ENCODE data around the gene POP5.
A peak's percentile ranks its signal among the peaks of the same experiment; 100 is the strongest.

The POP5 gene

DNA sequence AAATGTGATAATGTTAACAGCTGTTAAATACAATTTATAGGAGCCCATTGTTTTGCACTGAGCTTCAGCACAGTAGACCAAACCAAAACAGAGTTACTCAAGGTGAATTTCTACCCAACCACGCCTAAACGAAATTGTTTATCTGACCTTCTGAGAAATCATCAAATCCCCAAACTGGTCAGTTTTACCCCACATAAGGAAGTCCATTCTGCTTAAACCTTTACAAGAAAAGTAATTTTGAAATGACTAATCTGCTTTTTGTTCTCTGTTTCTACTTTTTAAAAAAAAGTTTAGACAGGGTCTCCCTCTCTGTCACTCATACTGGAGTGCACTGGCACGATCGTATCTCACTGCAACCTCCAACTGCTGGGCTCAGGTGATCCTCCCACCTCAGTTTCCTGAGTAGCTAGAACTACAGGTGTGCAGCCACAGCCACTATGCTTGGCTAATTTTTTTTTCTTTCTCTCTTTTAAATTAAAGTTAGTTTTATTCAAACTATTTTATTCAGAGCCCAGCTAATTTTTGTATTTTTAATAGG lies 48.4 kb downstream of the POP5 start:
- TF ChIP-seq TAF1 (IDR thresholded peaks at IDR 0.05; ENCODE audit: low read depth) = no peak
- TF ChIP-seq CREB1 (IDR thresholded peaks at IDR 0.05; ENCODE audit: low read depth) = no peak
- TF ChIP-seq, protein P1, sequence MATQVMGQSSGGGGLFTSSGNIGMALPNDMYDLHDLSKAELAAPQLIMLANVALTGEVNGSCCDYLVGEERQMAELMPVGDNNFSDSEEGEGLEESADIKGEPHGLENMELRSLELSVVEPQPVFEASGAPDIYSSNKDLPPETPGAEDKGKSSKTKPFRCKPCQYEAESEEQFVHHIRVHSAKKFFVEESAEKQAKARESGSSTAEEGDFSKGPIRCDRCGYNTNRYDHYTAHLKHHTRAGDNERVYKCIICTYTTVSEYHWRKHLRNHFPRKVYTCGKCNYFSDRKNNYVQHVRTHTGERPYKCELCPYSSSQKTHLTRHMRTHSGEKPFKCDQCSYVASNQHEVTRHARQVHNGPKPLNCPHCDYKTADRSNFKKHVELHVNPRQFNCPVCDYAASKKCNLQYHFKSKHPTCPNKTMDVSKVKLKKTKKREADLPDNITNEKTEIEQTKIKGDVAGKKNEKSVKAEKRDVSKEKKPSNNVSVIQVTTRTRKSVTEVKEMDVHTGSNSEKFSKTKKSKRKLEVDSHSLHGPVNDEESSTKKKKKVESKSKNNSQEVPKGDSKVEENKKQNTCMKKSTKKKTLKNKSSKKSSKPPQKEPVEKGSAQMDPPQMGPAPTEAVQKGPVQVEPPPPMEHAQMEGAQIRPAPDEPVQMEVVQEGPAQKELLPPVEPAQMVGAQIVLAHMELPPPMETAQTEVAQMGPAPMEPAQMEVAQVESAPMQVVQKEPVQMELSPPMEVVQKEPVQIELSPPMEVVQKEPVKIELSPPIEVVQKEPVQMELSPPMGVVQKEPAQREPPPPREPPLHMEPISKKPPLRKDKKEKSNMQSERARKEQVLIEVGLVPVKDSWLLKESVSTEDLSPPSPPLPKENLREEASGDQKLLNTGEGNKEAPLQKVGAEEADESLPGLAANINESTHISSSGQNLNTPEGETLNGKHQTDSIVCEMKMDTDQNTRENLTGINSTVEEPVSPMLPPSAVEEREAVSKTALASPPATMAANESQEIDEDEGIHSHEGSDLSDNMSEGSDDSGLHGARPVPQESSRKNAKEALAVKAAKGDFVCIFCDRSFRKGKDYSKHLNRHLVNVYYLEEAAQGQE (IDR thresholded peaks at IDR 0.05; ENCODE audit: low read depth) = no peak
- TF ChIP-seq, protein P2, sequence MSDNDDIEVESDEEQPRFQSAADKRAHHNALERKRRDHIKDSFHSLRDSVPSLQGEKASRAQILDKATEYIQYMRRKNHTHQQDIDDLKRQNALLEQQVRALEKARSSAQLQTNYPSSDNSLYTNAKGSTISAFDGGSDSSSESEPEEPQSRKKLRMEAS (IDR thresholded peaks at IDR 0.05) = no peak
- no peak for TF ChIP-seq NFIC (IDR thresholded peaks at IDR 0.05)
- TF ChIP-seq RAD21 (IDR thresholded peaks at IDR 0.05; ENCODE audit: low read depth) = no peak
- TF ChIP-seq, protein P3, sequence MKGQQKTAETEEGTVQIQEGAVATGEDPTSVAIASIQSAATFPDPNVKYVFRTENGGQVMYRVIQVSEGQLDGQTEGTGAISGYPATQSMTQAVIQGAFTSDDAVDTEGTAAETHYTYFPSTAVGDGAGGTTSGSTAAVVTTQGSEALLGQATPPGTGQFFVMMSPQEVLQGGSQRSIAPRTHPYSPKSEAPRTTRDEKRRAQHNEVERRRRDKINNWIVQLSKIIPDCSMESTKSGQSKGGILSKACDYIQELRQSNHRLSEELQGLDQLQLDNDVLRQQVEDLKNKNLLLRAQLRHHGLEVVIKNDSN (IDR thresholded peaks at IDR 0.05) = no peak
- TF ChIP-seq TEAD4 (IDR thresholded peaks at IDR 0.05) = no peak

DNA sequence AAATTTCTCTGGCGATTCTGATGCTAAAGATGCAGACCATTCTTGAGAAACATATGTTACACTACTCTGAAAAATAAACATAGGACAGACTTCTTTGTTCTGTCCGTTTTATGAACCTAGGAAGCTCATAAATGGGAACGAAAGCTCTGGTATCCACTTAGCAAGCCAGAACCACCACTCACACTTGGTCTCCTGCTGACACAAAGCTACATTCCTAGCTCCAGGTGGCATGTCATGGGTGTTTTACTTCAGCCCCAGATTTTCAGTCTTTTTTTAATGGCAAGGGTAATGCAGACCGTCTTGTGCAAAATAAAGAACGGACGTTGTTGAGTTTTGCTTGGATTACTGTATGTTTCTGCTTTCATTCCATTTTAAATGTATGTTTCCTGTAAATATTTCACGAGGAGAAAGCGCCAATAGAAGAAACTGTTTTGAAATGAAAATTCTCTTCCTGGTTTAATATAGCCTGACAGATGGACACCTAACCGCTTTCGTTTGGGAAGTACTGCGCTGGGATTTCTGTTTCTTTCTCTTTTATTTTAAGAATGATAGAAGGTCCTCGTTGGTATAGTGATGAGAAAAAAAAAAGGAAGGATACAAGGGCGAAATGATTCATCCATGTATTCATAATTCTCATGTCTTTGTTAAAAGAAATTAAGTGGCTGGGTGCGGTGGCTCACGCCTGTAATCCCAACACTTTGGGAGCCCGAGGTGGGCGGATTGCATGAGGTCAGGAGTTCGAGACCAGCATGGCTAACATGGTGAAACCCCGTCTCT lies 51.4 kb downstream of the POP5 start:
- peak; percentile 86 for TF ChIP-seq TEAD4 (IDR thresholded peaks at IDR 0.05)
- no peak for TF ChIP-seq ZBTB7A (IDR thresholded peaks at IDR 0.05; ENCODE audit: low read depth)
- peak; percentile 66; the same call in 1 of the 2 replicates for TF ChIP-seq FOXM1 (IDR thresholded peaks at IDR 0.05; ENCODE audit: borderline replicate concordance, low read depth)
- TF ChIP-seq, protein P2 (IDR thresholded peaks at IDR 0.05) = peak; percentile 51; the same call in 1 of the 2 replicates
- TF ChIP-seq TCF12 (IDR thresholded peaks at IDR 0.05; ENCODE audit: low read depth) = no peak

DNA sequence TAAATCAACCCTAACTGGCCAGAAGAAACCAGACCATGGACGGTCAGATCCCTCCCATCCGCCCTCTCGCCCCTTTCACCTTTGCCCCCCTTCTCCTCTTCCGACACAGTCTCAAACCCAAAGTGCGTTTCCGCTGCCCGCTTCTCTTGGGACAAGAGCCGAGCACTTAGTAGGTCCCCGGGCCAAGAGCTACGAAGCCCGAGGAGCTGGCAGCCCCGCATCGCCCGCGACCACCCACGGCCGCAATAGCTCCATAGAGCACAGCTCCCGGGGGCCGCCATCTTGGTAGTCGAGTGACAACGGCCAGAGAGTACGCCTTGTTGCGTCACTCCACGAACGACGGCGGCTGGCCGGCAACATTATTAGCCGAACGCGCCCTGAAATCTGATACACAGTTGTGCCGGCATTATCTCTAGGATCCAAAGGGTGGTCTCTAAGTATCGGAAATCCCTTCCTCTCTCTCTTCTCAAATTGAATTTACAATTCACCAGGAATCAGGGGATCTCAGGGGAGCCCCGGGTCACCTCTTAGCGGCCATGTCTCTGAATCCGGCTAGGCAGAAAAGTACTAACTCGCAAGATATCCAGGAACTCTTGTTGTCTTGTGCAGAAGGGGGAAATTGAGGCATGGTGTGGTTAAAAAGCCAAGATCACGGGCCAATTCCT lies 52.2 kb downstream of the POP5 start, which contains the start of gene COQ5:
Gene COQ5 (minus strand): TSS at position 298 of the 665 bp plus-strand sequence. CDS start 17 bp downstream, at position 281.
- TF ChIP-seq CREB1 (IDR thresholded peaks at IDR 0.05; ENCODE audit: low read depth) (peak; percentile 87), ZBTB7A (IDR thresholded peaks at IDR 0.05; ENCODE audit: low read depth) (peak; percentile 86), EGR1 (IDR thresholded peaks at IDR 0.05) (no peak), TAF1 (IDR thresholded peaks at IDR 0.05; ENCODE audit: low read depth) (peak; percentile 98), TCF12 (IDR thresholded peaks at IDR 0.05; ENCODE audit: low read depth) (peak; percentile 69), YY1 (IDR thresholded peaks at IDR 0.05; ENCODE audit: low read depth) (peak; percentile 96), CEBPB (IDR thresholded peaks at IDR 0.05) (peak; percentile 90), TEAD4 (IDR thresholded peaks at IDR 0.05) (no peak)
- TF ChIP-seq, protein P2 (IDR thresholded peaks at IDR 0.05) = peak; percentile 66; the same call in 1 of the 2 replicates
- TF ChIP-seq, protein P1 (IDR thresholded peaks at IDR 0.05; ENCODE audit: low read depth) = no peak
